GM23338 (cell line): ENCODE data around the gene TAF4. TPM values are rescaled to one million over a fixed set of nuclear protein-coding genes. Genes with fewer than 3 reads are reported as not detected.

ENCODE experiments used
- ATAC-seq: fragments of 200-7000 bp; cut with Tn5 transposase; 3 replicates; pipeline ENCODE4 v1.9.1; 2020
- DNase-seq: peaks from one replicate; pipeline ENCODE4 v3.0.0-alpha.2; 2015; ENCODE audit warnings: low spot score
- H2AFZ ChIP-seq: fragments of 200-600 bp; sonication (generic); 2 replicates; pipeline ENCODE4 v1.8.0; 2016; ENCODE audit warnings: antibody characterized with exemption, mild to moderate bottlenecking, moderate library complexity
- H3F3A ChIP-seq: fragments of 200-600 bp; sonication (generic); replicated peaks from 2 replicates; pipeline ENCODE4 v1.8.0; 2017; ENCODE audit warnings: antibody characterized with exemption, mixed run types, low read depth
- H3K27ac ChIP-seq: fragments of 200-600 bp; sonication (generic); 2 replicates; pipeline ENCODE4 v1.6.1; 2016; ENCODE audit warnings: low read depth
- H3K27me3 ChIP-seq: fragments of 200-600 bp; sonication (generic); 2 replicates; pipeline ENCODE4 v1.8.0; 2016; ENCODE audit warnings: mild to moderate bottlenecking, mixed run types, moderate library complexity; ENCODE audit not compliant: insufficient read depth
- H3K36me3 ChIP-seq: fragments of 200-600 bp; sonication (generic); 2 replicates; pipeline ENCODE4 v1.8.0; 2016; ENCODE audit warnings: mild to moderate bottlenecking; ENCODE audit not compliant: insufficient read depth
- H3K4me1 ChIP-seq: fragments of 200-600 bp; sonication (generic); 2 replicates; pipeline ENCODE4 v1.8.0; 2016; ENCODE audit warnings: mild to moderate bottlenecking, moderate library complexity; ENCODE audit not compliant: insufficient read depth
- H3K4me2 ChIP-seq: fragments of 200-600 bp; sonication (generic); 2 replicates; pipeline ENCODE4 v1.7.1; 2017; ENCODE audit warnings: mixed run types
- H3K4me3 ChIP-seq: fragments of 200-600 bp; sonication (generic); 2 replicates; pipeline ENCODE4 v1.6.1; 2016; ENCODE audit warnings: mixed run types
- H3K79me2 ChIP-seq: fragments of 200-600 bp; sonication (generic); replicated peaks from 2 replicates; pipeline ENCODE4 v1.8.0; 2017; ENCODE audit warnings: mild to moderate bottlenecking; ENCODE audit not compliant: insufficient read depth
- H3K9me2 ChIP-seq: fragments of 200-600 bp; sonication (generic); 2 replicates; pipeline ENCODE4 v1.8.0; 2017; ENCODE audit not compliant: insufficient read depth
- H4K20me1 ChIP-seq: fragments of 200-600 bp; sonication (generic); replicated peaks from 2 replicates; pipeline ENCODE4 v1.8.0; 2017; ENCODE audit warnings: mild to moderate bottlenecking; ENCODE audit not compliant: insufficient read depth
- H3K27ac Mint-ChIP-seq: 2 replicates; pipeline ENCODE4 v1.8.0; 2020; ENCODE audit warnings: inconsistent platforms, mild to moderate bottlenecking, moderate library complexity, mixed read lengths
- H3K27me3 Mint-ChIP-seq: 3 replicates; pipeline ENCODE4 v1.8.0; 2022; ENCODE audit warnings: low read depth, mild to moderate bottlenecking, moderate library complexity, mixed read lengths, inconsistent platforms; ENCODE audit not compliant: insufficient read depth, poor library complexity
- H3K36me3 Mint-ChIP-seq: 3 replicates; pipeline ENCODE4 v1.8.0; 2021; ENCODE audit warnings: low read depth, mild to moderate bottlenecking, inconsistent platforms, moderate library complexity, mixed read lengths
- H3K4me1 Mint-ChIP-seq: 3 replicates; pipeline ENCODE4 v1.8.0; 2020; ENCODE audit warnings: mild to moderate bottlenecking, inconsistent platforms, mixed read lengths
- H3K4me3 Mint-ChIP-seq: 3 replicates; pipeline ENCODE4 v1.8.0; 2021; ENCODE audit warnings: moderate library complexity, mild to moderate bottlenecking, inconsistent platforms, mixed read lengths
- H3K9me3 Mint-ChIP-seq: 3 replicates; pipeline ENCODE4 v1.8.0; 2020; ENCODE audit warnings: moderate library complexity, mild to moderate bottlenecking, inconsistent platforms, mixed read lengths
- CREB1 ChIP-seq: fragments of 250-450 bp; sonication (Bioruptor Pico); IDR thresholded peaks from 2 replicates; pipeline ENCODE4 v1.5.0; 2020; ENCODE audit warnings: low read depth, mild to moderate bottlenecking, moderate library complexity
- CTCF ChIP-seq, 2 experiments: fragments of 200-600 bp in 1 of 2; sonication (generic) in 1 of 2; conservative IDR thresholded peaks; 2 replicates each; pipeline versions ENCODE4 v1.5.1 to v1.6.1; 2016 to 2017; ENCODE audit warnings: antibody characterized with exemption in 2 of 2, low read depth in 2 of 2, mild to moderate bottlenecking in 2 of 2, moderate library complexity in 1 of 2
- ETS1 ChIP-seq: IDR thresholded peaks from 2 replicates; pipeline ENCODE4 v1.6.1; 2016; ENCODE audit warnings: antibody characterized with exemption
- EZH2 ChIP-seq: fragments of 200-600 bp; sonication (generic); IDR thresholded peaks from one replicate; pipeline ENCODE4 v1.8.0; 2017; ENCODE audit warnings: antibody characterized with exemption, mild to moderate bottlenecking, low read depth; ENCODE audit not compliant: unreplicated experiment
- EZH2phosphoT487 ChIP-seq: fragments of 200-600 bp; sonication (generic); IDR thresholded peaks from one replicate; pipeline ENCODE4 v1.8.1; 2018; ENCODE audit warnings: antibody characterized with exemption; ENCODE audit not compliant: unreplicated experiment
- JUNB ChIP-seq: IDR thresholded peaks from one replicate; pipeline ENCODE4 v1.6.1; 2016; ENCODE audit warnings: antibody characterized with exemption; ENCODE audit not compliant: unreplicated experiment
- NANOG ChIP-seq: IDR thresholded peaks from 2 replicates; pipeline ENCODE4 v1.6.1; 2016; ENCODE audit warnings: antibody characterized with exemption, borderline replicate concordance
- POLR2AphosphoS5 ChIP-seq: IDR thresholded peaks from 2 replicates; pipeline ENCODE4 v1.6.1; 2016; ENCODE audit warnings: antibody characterized with exemption, low read depth
- REST ChIP-seq: IDR thresholded peaks from one replicate; pipeline ENCODE4 v1.6.1; 2018; ENCODE audit warnings: antibody characterized with exemption; ENCODE audit not compliant: unreplicated experiment
- STAT1 ChIP-seq: IDR thresholded peaks from one replicate; pipeline ENCODE4 v1.6.1; 2016; ENCODE audit warnings: antibody characterized with exemption; ENCODE audit not compliant: unreplicated experiment
- ZNF114 ChIP-seq: fragments of 250-450 bp; sonication (Bioruptor Pico); IDR thresholded peaks from 2 replicates; pipeline ENCODE4 v1.5.0; 2020; ENCODE audit warnings: mild to moderate bottlenecking, moderate library complexity
- ZNF331 ChIP-seq: fragments of 250-450 bp; sonication (Bioruptor Pico); IDR thresholded peaks from 2 replicates; pipeline ENCODE4 v1.5.0; 2020; ENCODE audit warnings: low read depth, mild to moderate bottlenecking, moderate library complexity
- ZNF462 ChIP-seq: fragments of 250-450 bp; sonication (Bioruptor Pico); IDR thresholded peaks from 2 replicates; pipeline ENCODE4 v1.5.0; 2020; ENCODE audit warnings: mild to moderate bottlenecking, moderate library complexity
- polyA plus RNA-seq: library from polyadenylated mRNA; unstranded; fragments of >200 nt; fragmentation: Nextera tagmentation; extraction: Ambion mirVana; gene quantifications from 2 replicates; pipeline ENCODE4 v1.2.1, GENCODE V29; 2016
- total RNA-seq: library from RNA; depleted of rRNA; stranded (reverse); fragments of >200 nt; shearing (Covaris generic); gene quantifications from 2 replicates; pipeline ENCODE4 v1.2.3, GENCODE V29; 2014

TAF4 gene
- total and polyA plus RNA-seq, 2 experiments from 2014 or later: 7.2 to 60.0 TPM

- Histone ChIP-seq H3K27me3 (no peaks in the 10 kb centered on the region), H3K4me3 (no peak overlapping the region), H3K36me3 (no peaks in the 10 kb centered on the region), H3K27ac (no peak overlapping the region), H3K9me2 (no peaks in the 10 kb centered on the region), H3K4me2 (no peak overlapping the region), H3K79me2 (peaks cover 100% of the 10 kb centered on the region), H3F3A (no peaks in the 10 kb centered on the region), H4K20me1 (peaks cover 80% of the 10 kb centered on the region), H2AFZ (no peak overlapping the region), H3K4me1 (peaks cover 29% of the 10 kb centered on the region)
- no peak for DNase-seq
- Mint-ChIP-seq H3K4me1 (peaks cover 61% of the 10 kb centered on the region), H3K27me3 (peaks cover 9% of the 10 kb centered on the region), H3K27ac (peak overlapping the region; percentile 30; the same call in 1 of the 2 replicates), H3K36me3 (no peaks in the 10 kb centered on the region), H3K4me3 (no peak overlapping the region), H3K9me3 (no peaks in the 10 kb centered on the region)
- TF ChIP-seq ZNF462 (CRISPR knock-in tag): no peak
- TF ChIP-seq POLR2AphosphoS5: no peak
- TF ChIP-seq EZH2phosphoT487: no peak
- no peak for TF ChIP-seq CTCF (conservative IDR thresholded peaks at IDR 0.05; ENCODE audit: low read depth in 2 of 2)
- no peak for TF ChIP-seq ETS1
- TF ChIP-seq STAT1: no peak
- no peak for TF ChIP-seq ZNF331 (CRISPR knock-in tag)
- no peak for TF ChIP-seq NANOG
- TF ChIP-seq JUNB: no peak
- TF ChIP-seq ZNF114 (CRISPR knock-in tag): no peak
- no peak for TF ChIP-seq REST
- TF ChIP-seq CREB1 (CRISPR knock-in tag): no peak
- no peak for TF ChIP-seq EZH2
- no peak for ATAC-seq
Observed at GRCh38 chr20:62029949-62030348, 35.7 kb downstream of the TAF4 start.
